Brain microvascular endothelial cell (primary cell): ENCODE results near the gene CYP2A6.

Experiments used
- DNase-seq: peaks from one replicate; pipeline ENCODE4 v3.0.0-alpha.2; 2020
- H3K27ac ChIP-seq: fragments of 250-450 bp; sonication (Bioruptor Pico); 2 replicates; pipeline ENCODE4 v1.5.1; 2020; ENCODE audit warnings: mild to moderate bottlenecking, moderate library complexity
- H3K27me3 ChIP-seq: fragments of 250-450 bp; sonication (Bioruptor Pico); replicated peaks from 2 replicates; pipeline ENCODE4 v1.5.1; 2020; ENCODE audit warnings: mild to moderate bottlenecking
- H3K36me3 ChIP-seq: fragments of 250-450 bp; sonication (Bioruptor Pico); replicated peaks from 2 replicates; pipeline ENCODE4 v1.5.1; 2020; ENCODE audit warnings: mild to moderate bottlenecking
- H3K4me3 ChIP-seq: 2 replicates; pipeline ENCODE4 v1.5.1; 2011; ENCODE audit warnings: low read depth, mild to moderate bottlenecking, control low read depth, low read length, moderate library complexity
- in situ Hi-C: cut with HindIII; loops from 2 replicates; pipeline ENCODE4 v1.10.0; 2017; ENCODE audit warnings: low sequenced_read_pairs, low pct_ligation_motif_present
- TF ChIP-seq, protein P1 (sequence below): IDR thresholded peaks from 2 replicates; pipeline ENCODE4 v1.5.1; 2011; ENCODE audit warnings: low read depth, mild to moderate bottlenecking, moderate library complexity, low read length, control low read depth, inconsistent platforms; ENCODE audit errors: missing control alignments

The CYP2A6 gene

DNA sequence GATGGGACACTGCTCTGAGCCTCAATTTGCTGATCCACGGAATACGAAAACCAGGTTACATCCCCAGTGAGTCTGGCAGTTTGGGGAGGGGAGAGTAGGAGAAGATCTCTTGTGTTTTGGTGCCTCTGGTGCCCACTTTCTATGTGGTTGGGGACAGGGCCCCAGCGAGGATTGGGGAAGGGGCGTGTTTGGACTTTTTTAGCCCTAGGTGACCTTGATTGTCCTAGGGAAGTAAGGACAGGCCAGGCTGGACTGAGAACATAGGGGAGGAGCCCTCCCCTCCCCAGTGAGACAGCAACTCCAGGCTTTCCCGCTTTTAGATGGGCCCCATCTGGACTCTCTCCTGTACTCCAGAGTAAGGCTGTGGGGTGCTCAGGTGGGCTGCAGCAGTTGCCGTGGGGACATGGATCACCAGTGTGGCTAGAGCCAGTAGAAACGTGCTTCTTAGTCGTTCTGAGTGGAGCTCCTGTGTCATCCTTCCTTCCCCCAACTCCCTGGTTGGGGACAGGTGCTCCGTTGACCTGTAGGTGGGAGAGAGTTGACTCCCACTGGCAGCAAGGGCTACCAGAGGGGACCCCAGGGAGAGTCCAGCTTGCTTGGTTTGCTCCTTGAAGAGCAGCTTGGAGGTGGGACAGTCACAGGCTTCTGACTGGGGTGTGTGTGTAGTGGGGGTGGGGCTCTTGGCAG is 46.9 kb downstream of the CYP2A6 start:
- Histone ChIP-seq H3K4me3 (no peak overlapping the region), H3K27ac (no peak overlapping the region), H3K27me3 (no peaks in the 10 kb centered on the region), H3K36me3 (peaks cover 42% of the 10 kb centered on the region)
- no peak for DNase-seq
- in situ Hi-C loops = no loop called here
- TF ChIP-seq, protein P1, sequence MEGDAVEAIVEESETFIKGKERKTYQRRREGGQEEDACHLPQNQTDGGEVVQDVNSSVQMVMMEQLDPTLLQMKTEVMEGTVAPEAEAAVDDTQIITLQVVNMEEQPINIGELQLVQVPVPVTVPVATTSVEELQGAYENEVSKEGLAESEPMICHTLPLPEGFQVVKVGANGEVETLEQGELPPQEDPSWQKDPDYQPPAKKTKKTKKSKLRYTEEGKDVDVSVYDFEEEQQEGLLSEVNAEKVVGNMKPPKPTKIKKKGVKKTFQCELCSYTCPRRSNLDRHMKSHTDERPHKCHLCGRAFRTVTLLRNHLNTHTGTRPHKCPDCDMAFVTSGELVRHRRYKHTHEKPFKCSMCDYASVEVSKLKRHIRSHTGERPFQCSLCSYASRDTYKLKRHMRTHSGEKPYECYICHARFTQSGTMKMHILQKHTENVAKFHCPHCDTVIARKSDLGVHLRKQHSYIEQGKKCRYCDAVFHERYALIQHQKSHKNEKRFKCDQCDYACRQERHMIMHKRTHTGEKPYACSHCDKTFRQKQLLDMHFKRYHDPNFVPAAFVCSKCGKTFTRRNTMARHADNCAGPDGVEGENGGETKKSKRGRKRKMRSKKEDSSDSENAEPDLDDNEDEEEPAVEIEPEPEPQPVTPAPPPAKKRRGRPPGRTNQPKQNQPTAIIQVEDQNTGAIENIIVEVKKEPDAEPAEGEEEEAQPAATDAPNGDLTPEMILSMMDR = no peak

DNA sequence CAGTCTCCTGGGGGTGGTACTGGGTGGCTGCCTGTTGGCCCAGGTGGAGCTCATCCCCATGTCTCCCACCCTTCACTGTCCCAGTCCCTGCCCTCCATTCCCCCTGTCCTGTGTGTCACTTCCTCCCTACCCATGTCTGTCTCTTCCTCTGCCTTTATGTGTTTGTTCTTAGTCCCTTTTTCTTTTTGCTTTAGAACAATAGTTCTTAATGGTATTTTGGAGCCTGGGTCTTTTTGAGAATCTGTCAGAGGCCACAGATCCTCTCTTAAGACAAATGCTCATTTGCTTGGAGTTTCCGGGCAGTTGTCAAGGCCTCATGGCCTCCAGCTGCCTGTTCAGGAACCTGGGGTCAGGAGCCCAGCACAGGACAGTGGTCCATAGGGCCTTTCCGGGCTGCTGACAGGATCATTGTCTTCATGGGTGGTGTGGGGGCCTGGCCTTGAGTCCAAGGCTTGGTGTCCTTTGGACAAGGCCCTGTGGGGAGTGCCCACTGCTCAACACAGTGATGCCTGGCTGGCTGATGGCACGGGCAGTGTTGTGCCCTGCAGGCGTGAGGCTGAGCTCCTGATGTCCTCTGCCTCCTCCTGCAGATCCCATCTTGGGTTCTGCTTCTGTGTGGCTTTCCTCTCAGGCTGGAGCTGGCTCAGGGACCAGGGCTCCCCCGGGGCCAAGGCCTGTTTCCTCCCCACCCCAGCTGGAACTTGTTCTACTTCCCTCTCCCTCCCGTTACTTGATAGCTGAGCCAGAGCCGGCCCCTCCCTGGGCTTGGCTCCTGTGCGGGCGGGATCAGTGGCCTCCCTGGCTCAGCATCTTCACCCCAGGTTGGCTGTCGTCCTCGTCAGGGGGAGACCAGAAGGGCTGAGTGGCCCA is 47.7 kb downstream of the CYP2A6 start:
- in situ Hi-C loops = no loop called here
- TF ChIP-seq, protein P1 = no peak

DNA sequence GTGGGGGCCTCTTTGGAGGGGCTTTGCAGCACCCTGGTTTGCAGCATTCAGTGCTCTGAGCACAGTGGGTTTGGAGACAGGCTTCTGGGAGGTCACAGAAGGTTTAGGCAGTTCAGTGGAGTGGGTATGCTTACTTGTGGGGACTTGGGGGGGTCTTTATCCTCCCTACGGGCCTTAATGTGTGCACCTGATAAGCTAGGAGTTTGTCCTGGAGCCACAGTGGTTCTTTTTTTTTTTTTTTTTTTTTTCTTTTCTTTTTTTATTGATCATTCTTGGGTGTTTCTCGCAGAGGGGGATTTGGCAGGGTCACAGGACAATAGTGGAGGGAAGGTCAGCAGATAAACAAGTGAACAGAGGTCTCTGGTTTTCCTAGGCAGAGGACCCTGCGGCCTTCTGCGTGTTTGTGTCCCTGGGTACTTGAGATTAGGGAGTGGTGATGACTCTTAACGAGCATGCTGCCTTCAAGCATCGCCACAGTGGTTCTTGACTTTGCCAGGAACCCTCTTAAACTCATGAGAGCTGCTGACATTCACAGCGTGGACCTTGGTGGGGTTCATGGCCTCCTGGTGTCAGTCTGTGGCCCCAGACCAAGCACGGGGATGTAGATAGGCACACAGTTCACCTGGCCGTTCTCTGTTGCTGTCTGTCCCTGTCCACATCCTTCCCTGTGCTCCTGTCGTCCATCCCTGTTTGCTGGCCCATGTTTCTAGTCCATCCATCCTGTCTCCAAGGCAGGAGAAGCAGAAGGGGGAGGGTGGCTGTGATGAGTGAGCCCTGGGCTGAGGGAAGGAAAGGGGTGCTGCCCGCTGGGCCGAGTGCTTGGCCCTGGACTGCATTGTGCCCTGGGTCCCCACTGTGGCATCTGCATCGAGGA is 48.6 kb downstream of the CYP2A6 start:
- peaks cover 29% of the 10 kb centered on the region for H3K36me3 ChIP-seq
- H3K27me3 ChIP-seq = no peaks in the 10 kb centered on the region
- no peak overlapping the region for H3K27ac ChIP-seq
- in situ Hi-C loops = no loop called here
- peak overlapping the region; percentile 22 for H3K4me3 ChIP-seq
- DNase-seq = no peak
- TF ChIP-seq, protein P1 = no peak

More for the DNA sequence above, 47.7 kb downstream of the CYP2A6 start:
- Histone ChIP-seq H3K27me3 (no peaks in the 10 kb centered on the region), H3K4me3 (peak overlapping the region; percentile 18), H3K36me3 (peaks cover 35% of the 10 kb centered on the region), H3K27ac (no peak overlapping the region)
- no peak for DNase-seq

DNA sequence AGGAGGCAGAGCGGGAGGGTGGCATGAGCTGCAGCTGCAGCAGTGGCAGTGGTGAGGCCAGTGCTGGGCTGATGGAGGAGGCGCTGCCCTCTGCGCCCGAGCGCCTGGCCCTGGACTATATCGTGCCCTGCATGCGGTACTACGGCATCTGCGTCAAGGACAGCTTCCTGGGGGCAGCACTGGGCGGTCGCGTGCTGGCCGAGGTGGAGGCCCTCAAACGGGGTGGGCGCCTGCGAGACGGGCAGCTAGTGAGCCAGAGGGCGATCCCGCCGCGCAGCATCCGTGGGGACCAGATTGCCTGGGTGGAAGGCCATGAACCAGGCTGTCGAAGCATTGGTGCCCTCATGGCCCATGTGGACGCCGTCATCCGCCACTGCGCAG is 49.3 kb downstream of the CYP2A6 start:
- in situ Hi-C loops = no loop called here
- no peak for DNase-seq
- peak overlapping the region; percentile 22 for H3K4me3 ChIP-seq
- H3K27me3 ChIP-seq = no peaks in the 10 kb centered on the region
- peaks cover 29% of the 10 kb centered on the region for H3K36me3 ChIP-seq
- H3K27ac ChIP-seq = no peak overlapping the region
- TF ChIP-seq, protein P1 = no peak

DNA sequence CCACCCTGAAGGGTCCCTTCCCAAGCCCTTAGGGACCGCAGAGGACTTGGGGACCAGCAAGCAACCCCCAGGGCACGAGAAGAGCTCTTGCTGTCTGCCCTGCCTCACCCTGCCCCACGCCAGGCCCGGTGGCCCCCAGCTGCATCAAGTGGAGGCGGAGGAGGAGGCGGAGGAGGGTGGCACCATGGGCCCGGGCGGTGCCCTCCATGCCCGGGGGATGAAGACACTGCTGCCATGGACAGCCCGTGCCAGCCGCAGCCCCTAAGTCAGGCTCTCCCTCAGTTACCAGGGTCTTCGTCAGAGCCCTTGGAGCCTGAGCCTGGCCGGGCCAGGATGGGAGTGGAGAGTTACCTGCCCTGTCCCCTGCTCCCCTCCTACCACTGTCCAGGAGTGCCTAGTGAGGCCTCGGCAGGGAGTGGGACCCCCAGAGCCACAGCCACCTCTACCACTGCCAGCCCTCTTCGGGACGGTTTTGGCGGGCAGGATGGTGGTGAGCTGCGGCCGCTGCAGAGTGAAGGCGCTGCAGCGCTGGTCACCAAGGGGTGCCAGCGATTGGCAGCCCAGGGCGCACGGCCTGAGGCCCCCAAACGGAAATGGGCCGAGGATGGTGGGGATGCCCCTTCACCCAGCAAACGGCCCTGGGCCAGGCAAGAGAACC is 49.8 kb downstream of the CYP2A6 start:
- Histone ChIP-seq H3K27ac (no peak overlapping the region), H3K4me3 (peak overlapping the region; percentile 84), H3K36me3 (peaks cover 25% of the 10 kb centered on the region), H3K27me3 (no peaks in the 10 kb centered on the region)
- TF ChIP-seq, protein P1 = no peak
- in situ Hi-C loops = no loop called here
- no peak for DNase-seq
